Inflammatory macrophage treated with lipopolysaccharide for 4 hours (primary cell): ENCODE data around the gene SERINC5.

Experiments used
- DNase-seq: peaks from one replicate; pipeline ENCODE4 v3.0.0-alpha.2; 2020

SERINC5 gene

DNA sequence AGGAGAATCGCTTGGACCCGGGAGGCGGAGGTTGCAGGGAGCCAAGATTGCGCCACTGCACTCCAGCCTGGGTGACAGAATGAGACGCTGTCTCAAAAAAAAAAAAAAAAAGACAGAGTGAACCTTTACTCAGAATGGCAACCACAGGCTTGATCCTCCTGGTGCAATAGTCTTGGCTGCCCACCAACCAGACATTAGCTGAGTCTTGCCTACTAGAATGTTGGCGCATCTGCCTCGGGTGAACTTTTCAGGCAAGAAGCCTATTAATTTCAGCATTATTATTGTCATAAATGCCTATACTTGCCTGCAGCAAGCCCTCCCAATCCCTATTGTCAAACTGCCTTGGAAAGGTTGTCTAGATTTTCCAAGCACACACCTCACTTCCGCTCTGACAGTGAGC lies 4.2 kb downstream of the SERINC5 start:
- no peak for DNase-seq

DNA sequence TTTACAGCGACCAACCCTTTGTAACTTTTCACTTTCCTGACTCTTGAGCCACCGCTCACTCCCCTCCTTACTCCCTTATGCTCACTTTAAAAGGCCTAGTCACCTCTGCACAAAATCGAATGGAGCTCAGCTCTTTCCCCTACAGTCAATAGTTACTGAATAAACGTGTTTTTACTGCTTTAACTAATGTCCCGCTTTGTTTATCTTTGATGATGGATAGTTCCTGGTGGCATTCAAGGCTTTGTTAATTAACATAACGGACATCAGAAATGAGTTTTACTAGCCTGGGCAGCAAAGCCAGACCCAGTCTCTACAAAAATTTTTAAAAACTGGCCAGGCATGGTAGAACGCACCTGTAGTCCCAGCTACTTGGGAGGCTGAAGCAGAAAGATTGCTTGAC lies 5.0 kb downstream of the SERINC5 start:
- DNase-seq: no peak

DNA sequence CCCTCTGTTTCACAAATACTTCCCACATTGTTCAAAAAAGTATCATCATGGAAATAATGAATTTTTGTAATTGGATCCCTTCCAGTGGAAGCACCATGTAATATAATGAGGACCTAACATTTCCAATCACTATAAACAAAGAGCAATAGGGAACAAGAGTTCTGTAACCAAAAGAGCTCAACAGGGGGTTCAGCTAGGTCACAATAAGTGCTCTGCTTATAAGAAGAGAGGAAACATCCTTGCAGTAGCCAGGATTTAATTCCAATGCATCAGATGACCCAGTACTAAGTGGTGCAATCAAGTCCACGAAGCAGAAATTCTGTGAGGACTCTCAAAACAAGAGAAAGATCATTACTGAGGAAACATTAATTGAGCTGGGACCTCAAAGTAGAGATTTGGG lies 5.9 kb downstream of the SERINC5 start:
- no peak for DNase-seq

DNA sequence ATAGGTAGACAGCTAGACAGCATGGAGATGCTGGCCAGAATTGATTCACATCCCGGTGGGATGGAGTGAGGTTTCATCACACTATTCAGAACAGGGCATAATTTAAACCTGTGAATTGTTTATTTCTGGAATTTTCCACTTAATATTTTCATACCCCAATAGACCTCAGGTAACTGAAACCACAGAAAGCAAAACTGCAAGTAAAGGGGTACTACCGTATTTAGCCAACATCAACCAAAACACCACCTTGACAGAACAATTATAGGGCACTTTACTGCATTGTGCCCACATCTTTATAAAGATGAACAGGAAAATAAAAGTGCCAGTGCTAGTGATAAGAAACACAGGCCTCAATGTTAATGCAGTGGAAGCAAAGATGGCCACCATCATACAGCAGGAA lies 7.5 kb downstream of the SERINC5 start:
- DNase-seq: no peak

DNA sequence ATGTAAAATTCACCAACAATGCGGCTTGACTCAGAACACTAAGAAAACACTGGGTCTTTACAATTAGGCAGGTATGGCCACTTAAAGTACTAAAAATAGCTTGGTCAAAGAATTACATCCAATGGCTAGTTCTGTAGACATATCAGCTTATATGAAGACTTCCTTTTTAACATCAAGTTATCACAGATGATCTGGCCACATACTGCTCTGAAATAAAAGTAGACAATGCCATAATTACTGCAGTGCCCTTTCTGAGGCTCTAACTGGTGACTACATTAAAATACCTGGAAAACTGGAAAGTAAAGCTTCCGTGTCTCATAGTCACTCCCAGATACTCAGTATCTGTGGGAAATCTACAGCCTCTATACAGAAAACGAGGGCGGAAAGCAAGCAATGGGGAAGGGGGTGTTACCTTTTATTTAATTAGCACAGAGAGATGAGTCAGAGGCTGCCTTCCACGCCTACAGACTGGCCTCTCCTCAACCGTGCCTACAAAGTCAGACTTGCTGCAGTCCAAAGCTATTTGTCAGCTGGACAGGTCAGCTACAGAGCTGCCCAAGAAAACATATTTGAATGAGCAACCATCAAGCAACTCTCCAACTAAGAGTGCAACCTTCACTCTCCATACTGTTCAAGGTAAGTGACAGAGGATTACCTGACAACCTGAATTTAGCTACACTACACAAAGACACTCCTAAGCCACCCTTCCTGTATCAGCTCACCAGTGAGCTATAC lies 8.7 kb downstream of the SERINC5 start:
- peak; percentile 85 for DNase-seq

DNA sequence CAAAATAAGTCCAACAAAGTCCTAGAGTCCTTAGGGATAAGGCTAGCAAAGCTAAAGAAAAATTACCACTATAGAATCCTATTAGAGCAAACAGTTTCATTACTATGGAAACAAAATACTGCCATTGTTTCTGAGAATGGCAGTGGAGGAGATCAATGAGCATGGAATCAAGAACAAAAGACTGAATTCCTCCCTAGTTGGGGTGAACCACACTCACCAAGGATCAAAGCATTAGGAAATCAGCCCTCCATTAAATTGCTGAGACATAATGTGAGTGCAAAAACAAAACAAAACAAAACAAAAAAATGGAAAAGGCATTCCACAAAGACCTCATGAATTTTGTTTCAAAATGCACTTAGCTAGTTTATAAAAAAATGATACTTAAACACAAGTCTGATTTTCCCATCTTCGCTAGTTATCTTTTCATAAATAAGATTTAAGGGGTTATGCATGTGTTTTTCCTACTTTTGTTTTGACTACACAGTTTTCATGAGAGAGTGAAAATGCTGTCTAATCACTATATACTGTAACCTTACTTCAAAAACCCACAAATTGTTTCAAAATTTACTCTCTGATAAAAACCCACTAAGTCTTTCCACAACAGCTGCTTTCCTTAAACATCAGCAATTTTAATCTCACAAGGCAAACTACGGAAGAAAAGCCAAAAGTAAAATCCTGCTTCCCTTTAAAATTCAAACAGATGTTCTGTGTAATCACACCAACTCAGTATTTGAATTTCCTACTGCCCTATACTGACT lies 9.7 kb downstream of the SERINC5 start:
- peak; percentile 61 for DNase-seq

DNA sequence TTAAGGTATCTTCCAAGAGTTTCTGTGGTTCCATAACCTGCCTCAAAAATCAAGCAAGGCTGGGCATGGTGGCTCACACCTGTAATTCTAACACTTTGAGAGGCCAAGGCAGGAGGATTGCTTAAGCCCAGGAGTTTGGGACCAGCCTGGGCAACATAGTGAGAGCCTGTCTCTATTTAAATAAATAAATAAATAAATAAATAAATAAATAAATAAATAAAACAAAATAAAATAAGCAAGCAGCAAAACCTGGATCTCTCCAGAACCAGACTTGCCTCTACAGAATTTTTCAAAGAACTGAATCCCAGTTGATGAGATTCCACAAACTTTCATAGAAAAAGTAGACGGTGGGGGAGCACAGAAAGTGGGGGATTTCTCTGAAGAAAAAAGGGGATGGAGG lies 12.3 kb downstream of the SERINC5 start:
- no peak for DNase-seq

DNA sequence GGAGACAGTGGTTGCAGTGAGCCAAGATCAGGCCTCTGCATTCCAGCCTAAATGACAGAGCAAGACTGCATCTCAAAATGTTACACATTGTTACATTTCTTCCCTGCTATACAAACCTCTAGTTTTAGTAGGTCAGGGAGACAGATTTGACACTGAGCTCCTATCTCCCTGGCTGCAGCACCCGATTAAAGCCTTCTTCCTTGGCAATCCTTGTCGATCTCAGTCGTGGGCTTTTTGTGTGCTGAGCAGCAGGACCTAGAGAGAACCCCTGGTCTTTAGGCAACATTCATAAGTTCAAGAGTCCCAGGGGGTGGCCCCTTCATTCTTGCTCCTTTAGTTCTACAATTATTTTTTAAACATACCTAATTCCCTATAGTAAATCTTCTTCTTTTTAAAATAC lies 13.0 kb downstream of the SERINC5 start:
- no peak for DNase-seq

DNA sequence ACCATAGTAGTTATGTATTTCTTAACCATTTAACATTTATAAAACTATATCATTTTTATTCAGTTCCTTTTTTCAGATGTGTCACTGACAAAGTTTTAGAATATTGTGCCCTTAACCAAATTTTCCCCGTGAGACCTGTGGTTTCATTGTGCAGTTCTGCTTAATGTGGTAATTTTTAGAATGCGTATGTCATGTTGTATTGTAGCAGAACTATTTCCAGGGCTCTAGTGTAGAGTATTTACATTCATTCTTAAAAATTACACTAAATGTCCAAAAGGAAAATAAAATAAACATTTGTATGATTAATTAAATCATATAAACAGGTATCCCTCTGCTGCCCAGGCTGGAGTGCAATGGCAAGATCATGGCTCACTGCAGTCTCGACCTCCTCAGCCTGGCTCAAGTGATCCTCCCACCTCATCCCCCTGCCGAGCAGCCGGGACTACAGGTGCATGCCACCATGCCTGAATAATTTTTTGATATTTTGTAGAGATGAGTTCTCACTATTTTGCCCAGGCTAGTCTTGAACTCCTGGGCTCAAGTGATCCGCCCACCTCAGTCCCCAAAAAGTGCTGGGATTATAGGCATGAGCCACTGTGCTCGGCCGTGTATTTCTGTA lies 15.4 kb downstream of the SERINC5 start:
- peak; percentile 33 for DNase-seq

DNA sequence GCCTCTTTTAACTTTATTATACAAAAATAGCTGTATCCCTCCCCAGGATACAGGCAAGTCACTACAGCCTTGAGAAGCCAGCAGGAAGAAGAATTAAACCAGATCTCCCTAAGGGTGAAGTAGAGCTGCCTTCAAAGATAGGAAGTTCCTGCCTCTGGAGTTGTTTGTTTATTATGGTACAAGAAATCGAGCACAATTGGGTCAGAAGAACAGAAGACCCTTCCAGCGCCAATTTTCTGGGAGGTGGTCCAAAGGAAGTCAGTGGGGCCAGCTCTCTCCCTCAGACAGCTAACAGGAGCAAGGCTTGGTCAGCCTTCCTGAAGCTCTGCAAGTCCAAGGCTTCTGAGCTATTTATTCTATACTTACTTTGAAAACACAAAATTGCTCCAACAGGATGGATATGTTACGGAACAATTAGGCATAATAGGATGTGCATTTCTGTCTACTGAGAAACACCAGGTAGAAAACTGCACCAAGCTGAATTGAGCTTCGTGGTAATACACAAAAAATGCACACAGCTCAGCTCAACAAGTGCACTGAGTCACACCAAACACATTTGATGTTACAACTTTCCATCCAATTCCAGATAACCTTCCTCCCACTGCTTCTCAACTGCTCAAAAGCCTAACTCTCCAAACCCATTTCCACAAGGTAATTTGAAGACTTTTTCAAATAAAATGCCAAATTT lies 16.0 kb downstream of the SERINC5 start:
- DNase-seq: no peak

DNA sequence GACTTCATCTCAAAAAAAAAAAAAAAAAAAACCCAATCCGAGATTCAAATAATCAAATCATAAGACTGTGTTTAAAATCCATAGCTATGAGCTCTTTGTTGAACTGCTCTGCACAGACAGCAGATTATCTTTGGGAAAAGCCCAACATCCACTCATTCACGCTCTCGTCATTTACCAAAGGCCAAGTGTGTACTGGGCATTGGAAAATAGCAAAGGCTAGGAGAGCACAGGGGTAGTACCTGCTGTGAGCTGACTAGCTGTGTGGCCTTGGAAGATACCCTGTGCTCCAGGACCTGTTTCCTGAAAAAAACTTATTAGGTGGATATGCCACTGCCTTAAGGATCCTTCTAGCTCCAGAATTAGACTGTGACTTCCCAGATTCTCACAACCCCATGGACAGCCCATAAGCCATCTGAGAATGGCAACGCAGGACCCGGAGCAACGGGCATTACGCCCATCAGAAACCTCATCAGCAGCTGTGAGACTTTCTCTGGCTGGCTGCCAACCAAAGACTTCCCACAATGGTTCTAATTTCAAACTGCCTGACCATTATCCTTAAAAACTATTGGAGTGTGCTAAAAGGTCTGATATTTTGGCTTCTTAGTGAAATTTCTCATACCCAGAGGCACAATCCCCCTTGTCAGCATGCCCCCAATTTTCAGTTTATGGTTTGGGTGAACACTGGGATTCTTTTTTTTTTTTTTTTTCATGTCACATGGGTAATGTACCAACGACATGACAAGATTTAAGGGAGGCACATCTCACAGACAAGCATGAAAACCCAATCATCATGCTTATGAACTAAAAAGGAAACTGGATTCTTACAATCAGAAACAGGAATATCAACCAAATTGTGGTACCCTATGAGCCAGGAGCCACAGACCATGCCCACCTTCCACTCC lies 16.8 kb downstream of the SERINC5 start:
- DNase-seq: no peak

DNA sequence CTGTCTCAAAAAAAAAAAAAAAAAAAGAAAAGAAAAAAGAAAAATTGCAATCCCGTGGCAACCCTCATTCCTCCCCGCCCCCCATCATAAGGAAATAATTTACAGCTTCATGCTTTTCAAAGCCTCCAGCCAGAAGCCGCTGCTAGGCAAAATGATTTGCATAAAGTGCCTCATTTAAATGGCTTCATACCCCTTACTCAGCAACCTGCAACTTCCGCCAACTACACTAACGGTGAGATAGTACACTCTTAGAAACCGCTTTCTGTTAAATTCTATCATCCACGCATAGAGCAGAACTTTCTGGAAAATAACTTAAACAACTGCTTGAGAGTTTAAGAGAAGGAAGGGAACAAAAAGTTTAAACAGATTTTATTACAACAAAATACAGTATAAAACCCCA lies 17.8 kb downstream of the SERINC5 start:
- DNase-seq: no peak

DNA sequence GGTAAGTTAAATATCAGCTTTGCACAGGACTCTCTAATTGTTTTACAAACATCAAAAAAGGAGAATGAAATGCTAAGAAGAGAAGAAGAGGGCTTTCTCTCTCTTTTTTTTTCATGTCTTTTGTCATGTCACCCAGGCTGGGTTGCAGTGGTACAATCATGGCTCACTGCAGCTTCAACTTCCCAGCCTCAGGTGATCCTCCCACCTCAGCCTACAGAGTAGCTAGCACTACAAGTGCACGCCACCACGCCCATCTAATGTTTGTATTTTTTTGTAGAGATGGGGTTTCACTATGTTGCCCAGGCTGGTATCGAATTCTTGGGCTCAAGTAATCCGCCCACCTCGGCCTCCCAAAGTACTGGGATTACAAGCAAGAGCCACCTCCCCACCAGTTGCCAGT lies 18.6 kb downstream of the SERINC5 start:
- DNase-seq: no peak

DNA sequence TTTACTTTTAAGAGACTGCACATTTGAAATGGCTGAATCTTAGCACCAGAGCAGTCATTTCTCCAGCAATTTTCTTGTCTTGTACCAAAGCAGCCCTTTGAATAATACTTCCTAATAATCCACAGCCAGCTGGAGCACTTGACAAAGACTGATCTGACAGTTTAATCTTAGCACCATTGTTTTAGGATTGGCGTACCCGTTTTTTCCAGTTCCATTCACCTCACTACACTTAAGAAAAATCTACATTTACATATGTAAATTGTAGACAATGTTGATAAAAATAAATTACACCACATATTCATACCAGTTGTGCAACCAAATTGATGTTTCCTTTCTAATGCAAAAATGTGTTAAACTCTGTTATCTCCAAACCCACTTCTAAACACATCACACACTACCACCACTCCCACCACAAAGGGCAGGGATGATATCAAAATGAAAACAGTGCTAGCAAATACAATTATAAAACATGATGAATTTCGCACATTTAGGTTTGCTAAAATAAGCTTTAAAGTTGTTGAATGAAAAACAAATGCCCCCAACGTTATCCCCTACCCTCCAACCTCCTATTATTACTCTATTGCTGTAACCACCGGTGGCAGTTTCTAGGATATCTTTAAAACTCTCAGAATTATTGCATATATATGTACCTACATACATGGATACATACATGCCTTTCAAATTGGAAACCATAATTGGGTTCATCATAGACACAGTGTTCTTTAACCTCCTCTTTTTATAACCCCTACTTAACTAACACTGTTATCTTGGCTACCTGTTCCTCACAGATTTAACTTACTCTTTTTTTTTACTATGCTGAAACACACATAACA lies 21.5 kb downstream of the SERINC5 start:
- no peak for DNase-seq

DNA sequence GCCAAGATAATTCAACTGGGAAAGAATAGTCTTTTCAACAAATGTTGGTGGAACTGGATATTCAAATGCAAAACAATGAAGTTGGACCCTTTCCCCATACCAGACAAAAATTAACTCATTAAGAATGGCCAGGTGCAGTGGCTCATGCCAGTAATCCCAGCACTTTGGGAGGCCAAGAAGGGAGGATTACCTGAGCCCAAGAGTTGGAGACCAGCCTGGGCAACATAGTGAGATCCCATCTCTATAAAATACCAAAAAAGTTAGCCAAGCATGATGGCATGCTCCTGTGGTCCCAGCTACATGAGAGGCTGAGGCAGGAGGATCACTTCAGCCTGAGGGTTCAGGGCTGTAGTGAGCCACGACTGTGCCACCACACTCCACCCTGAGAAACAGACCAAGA lies 24.2 kb downstream of the SERINC5 start:
- no peak for DNase-seq

DNA sequence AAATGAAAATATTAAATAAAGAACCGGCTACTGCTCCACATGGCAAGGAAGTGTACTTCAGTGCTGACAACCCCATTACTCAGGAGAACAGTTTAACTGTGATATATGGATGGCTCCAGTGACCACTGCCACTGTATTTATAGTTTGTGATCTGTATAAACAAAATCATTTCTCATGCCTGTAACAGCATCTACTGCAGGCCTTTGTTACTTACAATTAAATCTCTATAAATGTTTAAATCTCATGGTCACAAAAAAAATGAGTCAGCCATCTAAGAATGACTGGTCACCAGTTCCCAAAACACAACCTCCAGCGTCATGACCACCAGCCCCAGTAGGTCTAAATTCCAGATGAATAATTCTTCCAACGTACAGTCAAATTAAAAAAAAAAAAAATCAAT lies 24.6 kb downstream of the SERINC5 start:
- DNase-seq: no peak

DNA sequence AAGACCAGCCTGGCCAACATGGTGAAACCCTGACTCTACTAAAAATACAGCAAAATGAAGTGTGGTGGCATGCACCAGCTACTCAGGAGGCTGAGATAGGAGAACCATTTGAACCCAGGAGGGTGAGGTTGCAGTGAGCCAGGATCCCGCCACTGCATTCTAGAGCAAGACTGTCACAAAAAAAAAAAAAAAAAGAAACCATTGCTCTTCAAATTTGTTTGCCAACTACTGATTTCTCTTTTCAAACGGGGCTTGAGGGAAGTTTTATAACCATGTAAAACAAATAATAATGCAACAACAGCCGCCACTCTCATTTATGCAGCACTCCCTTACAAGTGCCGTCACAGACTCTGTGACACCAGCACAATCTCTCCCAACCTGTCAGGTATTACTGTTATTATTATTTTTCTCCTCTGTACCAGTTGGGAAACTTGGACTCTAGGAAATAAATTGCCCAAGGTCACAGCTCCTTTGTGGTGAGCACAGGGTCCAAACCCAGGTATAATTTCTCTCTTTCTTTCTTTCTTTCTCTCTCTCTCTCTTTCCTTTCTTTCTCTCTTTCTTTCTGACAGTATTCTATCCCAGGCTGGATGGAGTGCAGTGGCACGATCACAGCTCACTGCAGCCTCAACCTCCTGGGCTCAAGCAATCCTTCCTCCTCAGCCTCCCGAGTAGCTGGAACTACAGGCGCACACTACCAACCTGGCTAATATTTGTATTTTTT lies 25.4 kb downstream of the SERINC5 start:
- no peak for DNase-seq

DNA sequence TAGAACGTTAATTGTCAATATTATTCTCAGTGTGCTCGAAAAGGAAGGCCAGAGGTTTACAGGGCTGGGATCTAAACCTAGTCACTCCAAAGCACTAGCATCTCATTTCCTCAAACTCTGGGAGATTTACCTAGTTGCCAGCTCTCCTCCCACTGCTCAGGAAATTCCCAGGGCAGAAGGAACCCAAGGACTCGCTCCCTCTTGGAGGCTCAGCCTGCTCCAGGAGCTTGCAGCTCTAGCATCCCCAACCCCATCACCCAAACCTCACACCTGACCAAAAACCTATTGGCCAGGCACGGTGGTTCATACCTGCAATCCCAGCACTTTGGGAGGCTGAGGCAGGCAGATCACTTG lies 26.0 kb downstream of the SERINC5 start:
- no peak for DNase-seq

DNA sequence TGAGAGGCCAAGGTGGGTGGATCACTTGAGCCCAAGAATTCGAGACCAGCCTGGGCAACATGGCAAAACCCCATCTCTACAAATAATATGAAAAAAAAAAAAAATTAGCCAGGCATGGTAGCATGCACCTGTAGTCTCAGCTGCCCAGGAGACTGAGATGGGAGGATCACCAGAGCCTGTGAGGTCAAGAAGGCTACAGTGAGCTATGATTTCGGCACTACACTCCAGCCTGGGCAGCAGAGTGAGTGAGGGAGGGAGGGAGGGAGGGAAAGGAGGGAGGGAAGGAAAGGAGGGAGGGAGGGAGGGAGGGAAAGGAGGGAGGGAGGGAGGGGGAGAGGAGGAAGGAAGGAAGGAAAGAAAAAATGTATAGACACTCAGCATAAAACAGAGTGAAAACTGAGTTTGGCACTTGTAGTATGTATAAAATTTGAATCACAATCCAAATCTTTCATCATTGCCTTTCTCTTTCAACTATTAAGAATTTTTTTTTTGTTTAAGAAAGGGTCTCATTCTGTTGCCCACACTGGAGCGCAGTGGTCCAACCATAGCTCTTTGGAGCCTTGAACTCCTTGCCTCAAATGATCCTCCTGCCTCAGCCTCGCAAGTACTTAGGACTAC lies 27.8 kb downstream of the SERINC5 start:
- no peak for DNase-seq

DNA sequence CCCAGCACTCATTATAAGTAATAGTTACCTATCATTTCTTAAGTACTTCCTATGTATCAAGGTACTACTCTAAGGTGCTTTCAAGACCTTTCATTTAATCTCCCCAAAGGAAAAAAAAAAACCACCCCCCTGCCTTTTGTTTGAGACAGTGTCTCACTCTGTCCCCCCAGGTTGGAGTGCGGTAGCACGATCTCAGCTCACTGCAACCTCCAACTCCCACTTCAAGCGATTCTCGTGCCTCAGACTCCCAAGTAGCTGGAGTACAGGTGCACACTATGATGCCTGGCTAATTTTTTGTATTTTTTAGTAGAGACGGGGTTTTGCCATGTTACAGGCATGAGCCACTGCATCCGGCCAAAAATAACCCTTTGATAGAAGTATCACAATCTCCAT lies 29.9 kb downstream of the SERINC5 start:
- no peak for DNase-seq
